NCI-H187 (cell line): ENCODE results near the gene SOX6.
"Not testable (repeated sequence)": the region's sequence is repeated elsewhere in the genome, so short reads cannot be mapped to it uniquely, and the experiment has no call there.

Experiments used
- DNase-seq, 2 experiments: peaks; one replicate each; lab custom pipeline; 2025; lab: John Stamatoyannopoulos, UW

Gene SOX6

DNA sequence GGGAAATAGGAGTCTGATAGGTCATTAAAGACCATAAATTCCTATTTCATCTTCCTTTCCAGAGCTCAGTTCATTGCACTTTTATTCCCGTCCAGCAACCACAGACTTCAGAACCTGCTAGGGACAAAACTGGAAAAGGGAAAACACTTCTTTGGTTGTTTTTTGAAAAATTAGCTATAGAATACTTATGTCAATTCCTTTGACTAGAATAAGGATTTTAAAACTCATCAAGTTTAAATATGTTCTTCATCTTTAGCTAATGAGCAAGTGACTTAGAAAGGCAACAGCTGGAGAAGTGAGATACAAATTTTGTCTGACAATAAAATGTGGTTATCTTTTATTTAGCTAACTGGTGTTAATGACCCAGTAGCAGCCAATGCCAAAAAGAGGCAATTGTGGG lies 206.9 kb downstream of the SOX6 start:
- DNase-seq: no peak

GRCh38 chr11:16148301-16148931 lies 207.9 kb downstream of the SOX6 start:
- no peak for DNase-seq

GRCh38 chr11:16146980-16147379 lies 209.4 kb downstream of the SOX6 start:
- DNase-seq: not testable (repeated sequence)

GRCh38 chr11:16141614-16142013 lies 214.7 kb downstream of the SOX6 start:
- not testable (repeated sequence) for DNase-seq

DNA sequence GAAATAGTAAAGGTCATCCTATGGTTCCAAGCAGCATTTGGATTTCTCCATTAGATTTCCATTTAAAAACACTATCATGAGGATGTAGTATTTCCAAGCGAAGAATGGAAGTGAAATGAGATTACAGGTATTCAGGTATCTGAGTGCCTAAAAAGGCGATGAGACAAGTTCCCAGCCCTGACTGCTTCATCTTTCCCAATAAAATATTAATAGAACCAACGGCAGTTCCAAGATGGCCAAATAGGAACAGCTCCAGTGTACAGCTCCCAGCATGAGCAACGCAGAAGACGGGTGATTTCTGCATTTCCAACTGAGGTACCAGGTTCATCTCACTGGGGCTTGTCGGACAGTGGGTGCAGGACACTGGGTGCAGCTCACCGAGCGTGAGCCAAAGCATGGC lies 215.2 kb downstream of the SOX6 start:
- DNase-seq: not testable (repeated sequence)

- DNase-seq: no peak
Observed at GRCh38 chr11:16136792-16137390, 219.5 kb downstream of the SOX6 start.

GRCh38 chr11:16133867-16134266 lies 222.5 kb downstream of the SOX6 start:
- no peak for DNase-seq

GRCh38 chr11:16127732-16128131 lies 228.6 kb downstream of the SOX6 start:
- DNase-seq: no peak

- no peak for DNase-seq
Observed at GRCh38 chr11:16126362-16126761, 230.0 kb downstream of the SOX6 start.

DNA sequence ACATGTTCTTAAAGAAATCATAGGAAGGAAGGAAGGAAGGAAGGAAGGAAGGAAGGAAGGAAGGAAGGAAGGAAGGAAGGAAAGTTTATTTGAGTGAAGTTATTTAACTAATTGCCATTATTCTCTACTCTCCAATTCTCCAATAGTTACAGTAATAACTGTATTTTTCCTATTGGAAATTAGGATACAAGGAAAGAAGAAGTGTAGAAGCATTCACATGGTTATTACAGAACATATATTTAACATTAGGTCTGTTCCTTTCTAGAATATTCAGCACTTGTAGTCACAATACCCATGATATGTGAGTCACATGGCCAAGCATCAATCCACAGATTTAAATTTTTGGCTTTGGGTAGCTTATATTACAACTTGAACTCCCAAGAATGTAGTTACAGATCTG lies 230.6 kb downstream of the SOX6 start:
- no peak for DNase-seq

- no peak for DNase-seq
Observed at GRCh38 chr11:16124390-16124789, 232.0 kb downstream of the SOX6 start.

DNA sequence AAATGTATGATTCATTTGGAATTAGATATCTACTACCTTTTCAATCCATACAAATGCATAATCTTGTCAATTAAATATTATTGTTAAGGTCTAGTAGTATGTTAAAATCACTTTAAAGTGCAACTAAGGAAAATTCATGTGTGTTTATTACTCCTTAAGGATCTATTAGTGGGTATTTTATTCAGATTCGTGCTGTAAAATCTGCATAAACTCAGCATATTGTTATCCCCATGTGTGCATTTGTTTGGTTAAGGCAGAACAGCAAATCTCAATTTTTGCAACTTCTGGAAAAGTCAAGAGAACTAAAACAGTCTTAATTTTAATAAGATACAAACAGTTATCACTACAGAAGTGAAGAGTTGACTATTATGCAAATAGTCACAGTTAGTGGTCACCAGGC lies 234.5 kb downstream of the SOX6 start:
- no peak for DNase-seq

DNA sequence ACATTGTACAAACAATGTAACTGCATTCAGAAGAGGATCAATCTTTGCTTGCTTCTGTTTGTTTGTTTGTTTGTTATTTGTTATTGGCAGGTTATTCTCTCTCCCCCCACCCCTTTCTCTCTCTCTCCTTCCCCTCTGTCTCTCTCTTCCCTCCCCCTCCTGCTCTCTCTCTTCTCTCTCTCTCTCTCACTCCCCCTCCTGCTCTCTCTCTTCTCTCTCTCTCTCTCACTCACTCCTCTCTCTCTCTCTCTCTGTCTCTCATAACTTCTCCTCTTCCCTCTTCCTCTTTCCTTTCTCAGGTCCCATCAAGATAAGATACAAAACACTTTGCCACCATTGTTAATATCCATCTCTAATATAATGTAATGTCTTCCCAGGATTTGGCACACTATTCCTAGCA lies 236.3 kb downstream of the SOX6 start:
- no peak for DNase-seq

GRCh38 chr11:16117989-16118756 lies 238.2 kb downstream of the SOX6 start:
- DNase-seq: no peak

GRCh38 chr11:16114978-16115871 lies 241.1 kb downstream of the SOX6 start:
- no peak for DNase-seq

GRCh38 chr11:16114431-16114830 lies 241.9 kb downstream of the SOX6 start:
- no peak for DNase-seq

- no peak for DNase-seq
Observed at GRCh38 chr11:16111690-16112089, 244.7 kb downstream of the SOX6 start.

- no peak for DNase-seq
Observed at GRCh38 chr11:16110886-16111285, 245.5 kb downstream of the SOX6 start.

DNA sequence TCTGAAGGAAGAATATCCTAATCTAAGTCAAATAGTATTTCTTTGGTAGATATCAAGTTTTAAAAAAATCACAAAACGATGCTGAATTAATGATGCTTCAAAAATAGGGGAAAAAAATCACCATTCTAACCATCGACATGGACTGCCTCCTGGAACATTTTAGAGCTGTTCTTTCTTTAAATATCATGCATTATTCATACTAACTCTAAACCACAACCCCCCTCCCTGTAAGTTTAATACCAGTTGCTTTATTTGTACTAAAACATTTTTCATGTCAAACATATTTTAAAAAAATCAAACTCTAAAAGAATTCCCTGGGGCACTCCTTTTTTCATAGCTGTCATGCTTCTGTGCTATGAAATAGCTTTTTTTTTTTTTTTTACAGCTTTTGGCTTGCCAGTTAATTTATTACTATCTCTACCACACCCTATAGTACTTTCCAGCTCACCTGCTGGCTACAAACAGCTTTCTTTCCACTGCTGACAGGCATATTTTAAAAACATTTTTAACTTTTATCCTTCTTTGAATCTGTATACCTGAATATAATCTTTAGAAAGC lies 256.9 kb downstream of the SOX6 start:
- no peak for DNase-seq

DNA sequence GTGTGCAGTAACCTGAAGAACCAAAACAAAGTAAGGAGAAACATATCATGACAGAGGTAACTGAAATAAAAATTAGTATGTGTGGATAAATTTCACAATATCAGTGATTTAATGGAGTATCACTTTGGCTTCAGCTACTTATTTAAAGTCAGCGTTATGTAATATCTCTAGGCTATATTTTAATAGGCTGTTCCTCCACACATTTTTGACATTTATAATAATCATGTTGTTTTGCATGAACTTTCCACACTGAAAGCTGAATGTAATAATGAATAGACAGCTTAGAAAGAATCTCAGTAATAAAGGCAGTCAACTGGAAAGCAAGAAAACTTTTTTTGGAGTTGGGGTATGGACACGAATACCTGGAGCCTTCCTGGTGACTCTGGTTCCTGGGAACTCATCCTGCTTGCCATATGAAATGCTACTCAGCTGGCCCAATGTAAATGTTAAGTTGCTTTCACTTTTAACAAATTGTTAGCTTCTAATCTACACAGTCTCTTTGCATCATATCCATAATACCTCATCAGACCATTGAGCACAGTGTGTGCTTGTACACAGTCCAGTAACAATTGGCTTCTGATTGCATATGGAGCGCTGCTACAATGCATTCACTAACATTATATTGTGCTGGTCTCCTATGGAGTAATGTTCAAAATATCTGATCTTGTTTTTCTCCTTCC lies 257.7 kb downstream of the SOX6 start:
- no peak for DNase-seq

- peak; percentile 35 to 57 for DNase-seq
Observed at GRCh38 chr11:16097543-16097942, 258.8 kb downstream of the SOX6 start.
